HepG2 (cell line): Measurements from ENCODE around the gene OGFR. TPM values are rescaled to one million over a fixed set of nuclear protein-coding genes. Genes with fewer than 3 reads are reported as not detected.

Experiments used
- CBX5 ChIP-seq: sonication (generic); formaldehyde crosslinking; IDR thresholded peaks from 2 replicates; pipeline ENCODE4 v1.4.0; 2020; ENCODE audit warnings: missing genetic modification reagents, borderline replicate concordance
- EZH2 ChIP-seq: conservative IDR thresholded peaks from 2 replicates; pipeline ENCODE4 v1.6.1; 2012; ENCODE audit warnings: mild to moderate bottlenecking, low read depth, low read length, moderate library complexity
- FOXA3 ChIP-seq: IDR thresholded peaks from 2 replicates; pipeline ENCODE4 v1.6.1; 2016; ENCODE audit warnings: missing genetic modification reagents, missing compliant biosample characterization
- MBNL3 ChIP-seq: fragments of 250-450 bp; sonication (Bioruptor Pico); conservative IDR thresholded peaks from 2 replicates; pipeline ENCODE4 v1.8.0; 2022; ENCODE audit warnings: mild to moderate bottlenecking, inconsistent platforms
- MIER3 ChIP-seq: IDR thresholded peaks from 2 replicates; pipeline ENCODE4 v1.6.1; 2016; ENCODE audit warnings: missing compliant biosample characterization, borderline replicate concordance
- MTF2 ChIP-seq: sonication (generic); formaldehyde crosslinking; IDR thresholded peaks from 2 replicates; pipeline ENCODE4 v1.5.0; 2020; ENCODE audit warnings: missing genetic modification reagents, borderline replicate concordance
- POLR2G ChIP-seq: fragments of 200-400 bp; formaldehyde crosslinking; IDR thresholded peaks from 2 replicates; pipeline ENCODE4 v1.6.1; 2018; ENCODE audit warnings: mild to moderate bottlenecking, low read depth, low read length, moderate library complexity
- SIN3A ChIP-seq: IDR thresholded peaks from 2 replicates; pipeline ENCODE4 v1.6.1; 2011; ENCODE audit warnings: low read depth, mild to moderate bottlenecking, control low read depth, low read length, borderline replicate concordance
- SOX6 ChIP-seq, 2 experiments: fragments of 450-650 bp in 1 of 2; sonication (generic) in 1 of 2; formaldehyde crosslinking in 1 of 2; IDR thresholded peaks; 2 replicates each; pipeline versions ENCODE4 v1.4.0 to v1.6.1; 2017 to 2020; ENCODE audit warnings: antibody characterized with exemption in 1 of 2, mild to moderate bottlenecking in 1 of 2, missing genetic modification reagents in 1 of 2
- WIZ ChIP-seq: sonication (generic); formaldehyde crosslinking; IDR thresholded peaks from 2 replicates; pipeline ENCODE4 v1.5.1; 2020; ENCODE audit warnings: mild to moderate bottlenecking, missing genetic modification reagents
- ZFP41 ChIP-seq: sonication (generic); formaldehyde crosslinking; IDR thresholded peaks from 2 replicates; pipeline ENCODE4 v1.4.0; 2020; ENCODE audit warnings: mild to moderate bottlenecking, missing genetic modification reagents, borderline replicate concordance
- polyA plus RNA-seq, 8 experiments: library from polyadenylated mRNA; depleted of rRNA in 3 of 8; stranded (reverse) in 7 of 8; unstranded in 1 of 8; fragments of >200 nt; fragmentation: Illumina TruSeq in 4 of 8; extraction: Trizol in 4 of 8; gene quantifications; 2 replicates each; pipeline versions ENCODE4 v1.2.1 to v1.2.3, GENCODE V29; 2011 to 2016; ENCODE audit warnings: low read depth in 4 of 8, missing spikeins in 1 of 8, mixed read lengths in 1 of 8; ENCODE audit not compliant: insufficient read depth in 1 of 8
- total RNA-seq, 5 experiments: library from RNA; depleted of rRNA; stranded (reverse); fragments of >200 nt; fragmentation: Illumina TruSeq; extraction: Trizol; gene quantifications; 2 replicates each; pipeline ENCODE4 v1.2.3, GENCODE V29; 2016; ENCODE audit warnings: low read depth in 1 of 5
- TF ChIP-seq, protein P1 (sequence below), 2 experiments: fragments of 450-650 bp in 1 of 2; sonication (generic) in 1 of 2; formaldehyde crosslinking in 1 of 2; IDR thresholded peaks; 2 replicates each; pipeline versions ENCODE4 v1.6.1 to v1.8.0; 2016 to 2022; ENCODE audit warnings: antibody characterized with exemption in 1 of 2, mild to moderate bottlenecking in 1 of 2, missing genetic modification reagents in 1 of 2
- TF ChIP-seq, protein P2 (sequence below): sonication (generic); formaldehyde crosslinking; IDR thresholded peaks from 2 replicates; pipeline ENCODE4 v1.4.0; 2020; ENCODE audit warnings: missing genetic modification reagents, mild to moderate bottlenecking, borderline replicate concordance
- TF ChIP-seq, protein P3 (sequence below): sonication (generic); formaldehyde crosslinking; IDR thresholded peaks from 2 replicates; pipeline ENCODE4 v1.8.1; 2023; ENCODE audit warnings: mild to moderate bottlenecking, missing genetic modification reagents

Gene OGFR
- total and polyA plus RNA-seq, 2 of the 13 experiments (the other 11 are each of a cell fraction or from before 2014, with no cell fraction given): 47.7 to 81.8 TPM

DNA sequence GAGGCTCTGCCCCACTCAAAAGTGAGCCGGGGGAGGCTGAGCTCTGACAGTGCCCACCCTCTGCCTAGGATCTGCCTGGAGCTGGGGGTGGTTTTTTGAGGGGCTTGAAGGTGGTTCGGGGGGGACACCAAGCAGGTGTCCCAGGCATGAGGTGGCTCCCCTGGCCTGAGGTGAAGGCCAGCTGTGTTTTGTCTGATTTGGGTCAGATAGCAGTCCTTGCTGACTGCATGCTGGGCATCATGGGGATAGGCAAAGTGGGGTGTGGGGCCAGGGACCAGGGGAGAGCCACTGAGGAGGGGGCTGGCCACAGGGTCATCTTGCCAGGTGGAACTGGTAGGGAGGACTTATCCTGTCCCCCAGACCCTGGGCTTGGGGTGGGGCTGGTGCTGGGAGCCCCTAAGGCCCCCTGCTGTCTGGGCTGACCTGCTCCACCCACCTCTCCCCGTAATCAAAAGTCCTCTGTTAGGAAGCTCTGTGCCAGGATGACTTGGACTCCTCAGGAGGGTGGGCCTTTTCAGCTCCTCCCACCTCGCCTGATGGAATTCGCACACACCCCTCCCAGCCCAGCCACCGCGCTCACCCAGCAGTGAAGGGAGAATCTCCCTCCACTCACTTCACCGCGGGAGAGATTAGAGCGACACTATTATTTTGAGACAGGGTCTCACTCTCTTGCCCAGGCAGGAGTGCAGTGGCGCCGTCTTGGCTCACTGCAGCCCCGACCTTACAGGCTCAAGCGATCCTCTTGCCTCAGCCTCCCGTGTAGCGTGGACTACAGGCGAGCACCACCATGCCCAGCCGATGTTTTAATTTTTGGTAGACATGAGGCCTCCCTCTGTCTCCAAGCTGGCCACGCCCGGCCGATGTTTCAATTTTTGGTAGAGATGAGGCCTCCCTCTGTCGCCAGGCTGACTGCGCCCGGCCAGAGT is 10.7 kb downstream of the OGFR start (continued):
- TF ChIP-seq, protein P1, sequence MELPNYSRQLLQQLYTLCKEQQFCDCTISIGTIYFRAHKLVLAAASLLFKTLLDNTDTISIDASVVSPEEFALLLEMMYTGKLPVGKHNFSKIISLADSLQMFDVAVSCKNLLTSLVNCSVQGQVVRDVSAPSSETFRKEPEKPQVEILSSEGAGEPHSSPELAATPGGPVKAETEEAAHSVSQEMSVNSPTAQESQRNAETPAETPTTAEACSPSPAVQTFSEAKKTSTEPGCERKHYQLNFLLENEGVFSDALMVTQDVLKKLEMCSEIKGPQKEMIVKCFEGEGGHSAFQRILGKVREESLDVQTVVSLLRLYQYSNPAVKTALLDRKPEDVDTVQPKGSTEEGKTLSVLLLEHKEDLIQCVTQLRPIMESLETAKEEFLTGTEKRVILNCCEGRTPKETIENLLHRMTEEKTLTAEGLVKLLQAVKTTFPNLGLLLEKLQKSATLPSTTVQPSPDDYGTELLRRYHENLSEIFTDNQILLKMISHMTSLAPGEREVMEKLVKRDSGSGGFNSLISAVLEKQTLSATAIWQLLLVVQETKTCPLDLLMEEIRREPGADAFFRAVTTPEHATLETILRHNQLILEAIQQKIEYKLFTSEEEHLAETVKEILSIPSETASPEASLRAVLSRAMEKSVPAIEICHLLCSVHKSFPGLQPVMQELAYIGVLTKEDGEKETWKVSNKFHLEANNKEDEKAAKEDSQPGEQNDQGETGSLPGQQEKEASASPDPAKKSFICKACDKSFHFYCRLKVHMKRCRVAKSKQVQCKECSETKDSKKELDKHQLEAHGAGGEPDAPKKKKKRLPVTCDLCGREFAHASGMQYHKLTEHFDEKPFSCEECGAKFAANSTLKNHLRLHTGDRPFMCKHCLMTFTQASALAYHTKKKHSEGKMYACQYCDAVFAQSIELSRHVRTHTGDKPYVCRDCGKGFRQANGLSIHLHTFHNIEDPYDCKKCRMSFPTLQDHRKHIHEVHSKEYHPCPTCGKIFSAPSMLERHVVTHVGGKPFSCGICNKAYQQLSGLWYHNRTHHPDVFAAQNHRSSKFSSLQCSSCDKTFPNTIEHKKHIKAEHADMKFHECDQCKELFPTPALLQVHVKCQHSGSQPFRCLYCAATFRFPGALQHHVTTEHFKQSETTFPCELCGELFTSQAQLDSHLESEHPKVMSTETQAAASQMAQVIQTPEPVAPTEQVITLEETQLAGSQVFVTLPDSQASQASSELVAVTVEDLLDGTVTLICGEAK (IDR thresholded peaks at IDR 0.05): no peak
- TF ChIP-seq, protein P1 (CRISPR knock-in tag; IDR thresholded peaks at IDR 0.05): no peak
- TF ChIP-seq, protein P2, sequence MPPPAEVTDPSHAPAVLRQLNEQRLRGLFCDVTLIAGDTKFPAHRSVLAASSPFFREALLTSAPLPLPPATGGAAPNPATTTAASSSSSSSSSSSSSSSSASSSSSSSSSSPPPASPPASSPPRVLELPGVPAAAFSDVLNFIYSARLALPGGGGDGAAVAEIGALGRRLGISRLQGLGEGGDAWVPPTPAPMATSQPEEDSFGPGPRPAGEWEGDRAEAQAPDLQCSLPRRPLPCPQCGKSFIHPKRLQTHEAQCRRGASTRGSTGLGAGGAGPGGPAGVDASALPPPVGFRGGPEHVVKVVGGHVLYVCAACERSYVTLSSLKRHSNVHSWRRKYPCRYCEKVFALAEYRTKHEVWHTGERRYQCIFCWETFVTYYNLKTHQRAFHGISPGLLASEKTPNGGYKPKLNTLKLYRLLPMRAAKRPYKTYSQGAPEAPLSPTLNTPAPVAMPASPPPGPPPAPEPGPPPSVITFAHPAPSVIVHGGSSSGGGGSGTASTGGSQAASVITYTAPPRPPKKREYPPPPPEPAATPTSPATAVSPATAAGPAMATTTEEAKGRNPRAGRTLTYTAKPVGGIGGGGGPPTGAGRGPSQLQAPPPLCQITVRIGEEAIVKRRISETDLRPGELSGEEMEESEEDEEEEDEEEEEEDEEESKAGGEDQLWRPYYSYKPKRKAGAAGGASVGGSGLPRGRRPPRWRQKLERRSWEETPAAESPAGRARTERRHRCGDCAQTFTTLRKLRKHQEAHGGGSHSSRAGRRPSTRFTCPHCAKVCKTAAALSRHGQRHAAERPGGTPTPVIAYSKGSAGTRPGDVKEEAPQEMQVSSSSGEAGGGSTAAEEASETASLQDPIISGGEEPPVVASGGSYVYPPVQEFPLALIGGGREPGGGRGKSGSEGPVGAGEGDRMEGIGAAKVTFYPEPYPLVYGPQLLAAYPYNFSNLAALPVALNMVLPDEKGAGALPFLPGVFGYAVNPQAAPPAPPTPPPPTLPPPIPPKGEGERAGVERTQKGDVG (CRISPR knock-in tag): no peak
- TF ChIP-seq CBX5 (CRISPR knock-in tag): no peak
- TF ChIP-seq SIN3A: 0 out of 2 replicates have a peak, but pooled peaks have one; percentile 13
- no peak for TF ChIP-seq SOX6 (IDR thresholded peaks at IDR 0.05)
- no peak for TF ChIP-seq SOX6 (CRISPR knock-in tag; IDR thresholded peaks at IDR 0.05)
- peak; percentile 4; the same call in 1 of the 2 replicates for TF ChIP-seq FOXA3 (CRISPR knock-in tag)
- no peak for TF ChIP-seq MBNL3 (CRISPR knock-in tag)
- TF ChIP-seq ZFP41 (CRISPR knock-in tag): no peak
- 0 out of 2 replicates have a peak, but pooled peaks have one; percentile 46 for TF ChIP-seq MTF2
- TF ChIP-seq EZH2: no peak
- no peak for TF ChIP-seq WIZ
- TF ChIP-seq MIER3: no peak
- peak; percentile 71 for TF ChIP-seq POLR2G
- TF ChIP-seq, protein P3, sequence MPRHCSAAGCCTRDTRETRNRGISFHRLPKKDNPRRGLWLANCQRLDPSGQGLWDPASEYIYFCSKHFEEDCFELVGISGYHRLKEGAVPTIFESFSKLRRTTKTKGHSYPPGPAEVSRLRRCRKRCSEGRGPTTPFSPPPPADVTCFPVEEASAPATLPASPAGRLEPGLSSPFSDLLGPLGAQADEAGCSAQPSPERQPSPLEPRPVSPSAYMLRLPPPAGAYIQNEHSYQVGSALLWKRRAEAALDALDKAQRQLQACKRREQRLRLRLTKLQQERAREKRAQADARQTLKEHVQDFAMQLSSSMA (CRISPR knock-in tag): peak; percentile 48; the same call in 1 of the 2 replicates
